HL-60/S4 (cell line): ENCODE data around the gene UBE2D2.

ENCODE experiments used
- in situ Hi-C: fragments of 300-500 bp; cut with MboI; formaldehyde crosslinking; loops from 2 replicates; pipeline ENCODE4 v1.14.3; 2022; ENCODE audit warnings: low sequenced_read_pairs

UBE2D2 gene

DNA sequence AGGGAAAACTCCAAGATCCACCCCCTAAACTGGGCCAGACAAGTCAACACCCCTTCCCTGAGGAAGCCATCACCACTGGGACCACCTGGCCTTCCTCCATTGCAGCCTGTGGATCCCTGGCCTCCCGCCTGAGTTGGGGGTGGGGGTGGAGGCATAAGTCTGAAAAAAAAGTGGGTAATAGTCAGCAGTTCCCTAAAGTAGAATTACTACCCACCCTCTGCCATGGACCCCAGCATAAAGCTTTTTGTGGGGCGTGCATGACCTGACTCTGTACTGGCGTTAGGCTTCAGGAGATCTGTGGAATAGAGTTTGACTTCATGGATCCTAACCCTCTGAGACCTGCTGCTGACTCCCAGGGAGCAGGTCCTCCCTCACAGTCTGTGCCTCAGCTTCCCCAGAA is 85.0 kb downstream of the UBE2D2 start:
- in situ Hi-C loops: loop anchor here (10.0 kb wide), 1 partner anchor 119 kb away; no protein-coding TSS in a partner anchor

GRCh38 chr5:139646912-139647505 is 85.9 kb downstream of the UBE2D2 start:
- in situ Hi-C loops: loop anchor here (10.0 kb wide), 1 partner anchor 118 kb away; no protein-coding TSS in a partner anchor

DNA sequence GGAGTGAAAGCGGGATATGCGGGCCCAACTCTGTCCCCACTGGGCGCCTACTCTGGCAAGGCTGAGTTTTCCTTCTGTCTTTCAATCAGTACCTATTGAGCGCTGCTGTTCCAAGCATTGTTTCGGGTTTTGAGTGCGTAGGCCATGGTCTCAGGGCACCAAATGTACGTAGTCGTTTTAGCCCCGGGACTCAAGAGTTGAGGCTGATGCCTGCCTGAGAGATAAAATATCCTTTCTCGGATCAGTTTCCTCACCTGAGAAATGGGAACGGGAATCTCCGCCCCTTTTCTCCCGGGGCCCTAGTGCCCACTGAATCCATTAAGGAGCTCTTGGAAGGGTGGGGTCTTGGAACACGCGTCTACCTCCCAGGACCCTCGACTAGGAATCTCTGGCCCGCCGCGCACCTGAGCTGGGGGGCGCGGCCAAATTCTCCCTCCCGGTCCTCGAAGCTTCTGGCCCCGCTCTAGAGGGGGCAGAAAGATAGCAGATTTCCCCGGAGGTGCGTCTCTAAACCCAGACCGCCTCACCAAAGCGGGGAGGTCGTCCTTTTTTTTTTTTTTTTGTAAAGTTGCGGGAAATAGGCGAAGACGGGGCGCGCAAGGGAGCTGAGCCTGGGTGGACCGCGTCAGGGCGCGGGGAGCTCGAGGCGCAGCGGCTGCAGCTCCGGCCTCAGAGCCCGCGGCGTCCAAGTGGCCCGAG is 86.5 kb downstream of the UBE2D2 start:
- in situ Hi-C loops: loop anchor here (10.0 kb wide), 1 partner anchor 117 kb away; no protein-coding TSS in a partner anchor

DNA sequence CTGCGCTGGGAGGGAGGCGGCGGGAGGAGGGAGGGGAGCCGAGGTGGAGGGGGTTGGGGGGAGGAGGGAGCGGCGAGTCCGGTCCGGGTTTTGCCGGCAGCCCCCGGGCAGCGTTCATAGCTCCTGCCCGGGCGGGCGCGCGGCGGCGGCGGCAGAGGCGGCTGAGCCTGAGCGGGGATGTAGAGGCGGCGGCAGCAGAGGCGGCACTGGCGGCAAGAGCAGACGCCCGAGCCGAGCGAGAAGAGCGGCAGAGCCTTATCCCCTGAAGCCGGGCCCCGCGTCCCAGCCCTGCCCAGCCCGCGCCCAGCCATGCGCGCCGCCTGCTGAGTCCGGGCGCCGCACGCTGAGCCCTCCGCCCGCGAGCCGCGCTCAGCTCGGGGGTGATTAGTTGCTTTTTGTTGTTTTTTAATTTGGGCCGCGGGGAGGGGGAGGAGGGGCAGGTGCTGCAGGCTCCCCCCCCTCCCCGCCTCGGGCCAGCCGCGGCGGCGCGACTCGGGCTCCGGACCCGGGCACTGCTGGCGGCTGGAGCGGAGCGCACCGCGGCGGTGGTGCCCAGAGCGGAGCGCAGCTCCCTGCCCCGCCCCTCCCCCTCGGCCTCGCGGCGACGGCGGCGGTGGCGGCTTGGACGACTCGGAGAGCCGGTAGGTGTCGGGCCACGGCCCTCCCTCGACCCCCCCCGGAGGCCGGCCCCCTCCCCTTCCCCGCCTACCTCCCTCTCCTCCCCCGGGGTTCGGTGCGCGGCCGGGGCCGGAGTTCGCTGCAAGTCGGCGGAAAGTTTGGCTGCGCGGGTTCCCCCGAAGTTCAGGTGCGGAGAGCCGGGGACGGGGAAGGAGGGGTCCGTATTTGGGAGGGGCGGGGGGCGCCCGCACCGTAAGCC is 87.3 kb downstream of the UBE2D2 start, which contains the start of gene CXXC5:
Gene CXXC5, plus strand, starts transcription at position 145 of the 877 bp plus-strand sequence. CDS start 32,175 bp downstream, outside the sequence.
- in situ Hi-C loops: loop anchor here (10.0 kb wide), 1 partner anchor 116 kb away; no protein-coding TSS in a partner anchor

GRCh38 chr5:139649082-139649991 is 88.2 kb downstream of the UBE2D2 start:
- in situ Hi-C loops: loop anchor here (10.0 kb wide), 1 partner anchor 115 kb away; no protein-coding TSS in a partner anchor

GRCh38 chr5:139650031-139650688 is 89.0 kb downstream of the UBE2D2 start:
- in situ Hi-C loops: no loop called here

DNA sequence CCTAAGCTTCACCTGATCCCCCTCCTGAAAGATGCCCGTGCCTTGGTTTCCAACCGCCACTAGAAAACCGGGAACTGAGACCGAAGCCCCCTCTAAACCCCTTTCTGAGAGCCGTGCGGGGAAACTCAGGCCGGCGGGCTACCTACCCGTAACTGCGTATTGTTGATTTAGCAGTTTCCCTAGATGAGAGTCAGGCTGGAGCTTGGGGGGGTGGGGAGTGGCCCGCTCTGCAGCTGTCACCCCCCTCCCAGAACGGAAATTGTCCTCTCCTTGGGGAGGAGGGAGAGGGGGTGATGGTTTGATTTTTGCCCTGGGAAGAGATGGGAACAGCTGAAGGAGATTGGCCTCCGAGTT is 89.5 kb downstream of the UBE2D2 start:
- in situ Hi-C loops: no loop called here

DNA sequence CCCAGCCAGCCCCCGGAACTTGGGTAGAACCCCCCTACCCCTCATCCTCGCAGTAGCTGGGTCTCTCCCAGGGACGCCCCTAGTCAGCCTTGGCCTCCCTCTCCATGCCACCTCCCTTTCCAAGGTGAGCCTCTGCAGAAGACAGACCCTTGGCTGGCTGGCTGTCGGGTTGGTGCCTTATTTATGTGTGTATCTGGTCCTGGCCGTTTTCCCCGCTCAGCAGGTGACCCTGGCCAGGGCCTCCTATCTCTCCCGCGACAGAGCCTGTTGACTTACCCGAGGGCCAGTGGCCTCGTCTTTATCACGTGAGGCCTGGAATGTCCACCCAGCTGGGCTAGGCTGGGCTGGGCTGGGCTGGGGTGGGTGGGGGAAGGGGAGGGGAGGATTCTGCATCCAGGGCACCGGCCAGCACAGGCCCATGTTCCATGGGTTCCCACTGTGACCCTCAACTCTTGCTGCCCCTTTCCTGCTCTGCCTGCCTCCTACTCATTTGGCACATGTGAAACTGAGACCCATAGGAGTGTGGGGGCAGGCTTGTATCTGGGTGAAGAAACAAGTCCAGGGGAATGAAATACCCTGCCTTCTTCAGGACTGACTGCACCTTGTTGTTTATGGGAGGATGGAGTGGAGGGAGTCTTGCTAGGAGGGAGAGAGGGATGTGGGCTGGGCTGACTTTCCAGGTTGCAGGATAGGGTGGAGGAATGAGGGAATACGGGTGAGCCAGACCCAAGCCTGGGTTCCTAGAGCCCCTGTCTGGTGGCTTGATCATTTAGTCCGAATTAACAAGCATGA is 90.1 kb downstream of the UBE2D2 start:
- in situ Hi-C loops: no loop called here

DNA sequence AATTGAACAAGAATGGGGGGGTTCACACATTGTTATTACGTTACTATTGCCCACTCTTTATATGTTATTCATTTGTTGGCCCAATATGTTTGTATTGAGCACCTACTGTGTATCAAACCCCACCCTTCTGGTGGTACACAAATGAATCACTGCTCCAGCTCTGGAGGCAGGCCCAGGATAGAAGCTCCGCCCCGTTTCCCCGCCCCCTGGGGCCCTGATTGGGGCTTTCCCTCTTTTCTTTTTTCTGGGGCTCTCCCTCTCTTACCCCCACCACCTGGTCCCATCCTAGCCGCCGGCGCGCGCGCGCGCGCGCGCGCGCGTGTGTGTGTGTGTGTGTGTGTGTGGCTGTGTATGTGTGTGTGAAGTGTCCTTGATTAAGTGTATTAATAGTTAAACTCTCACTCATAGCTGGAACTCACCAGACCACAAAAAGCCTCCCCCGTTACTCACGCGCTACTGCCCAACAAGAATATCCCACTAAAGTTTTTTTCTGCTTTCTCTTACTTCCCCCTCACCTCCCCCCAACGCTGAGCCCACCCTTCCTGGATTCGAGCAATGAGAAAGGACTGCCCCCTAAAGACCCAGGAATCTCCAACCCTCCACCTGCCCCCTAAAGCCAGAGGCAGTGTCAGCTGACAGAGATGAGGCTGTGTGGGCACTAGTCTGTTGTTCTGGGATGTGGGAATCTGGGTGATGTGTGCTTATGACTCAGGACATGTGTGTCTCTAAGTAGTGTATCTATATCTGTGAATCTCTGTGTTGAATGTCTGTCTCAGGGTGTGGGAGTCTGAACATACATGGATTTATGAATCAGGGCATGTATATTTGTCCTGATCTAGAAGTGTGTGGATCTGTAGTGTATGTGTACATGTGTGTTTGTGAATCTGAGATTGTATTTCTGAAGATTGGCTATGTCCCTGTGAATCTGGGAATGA is 91.0 kb downstream of the UBE2D2 start:
- in situ Hi-C loops: no loop called here

DNA sequence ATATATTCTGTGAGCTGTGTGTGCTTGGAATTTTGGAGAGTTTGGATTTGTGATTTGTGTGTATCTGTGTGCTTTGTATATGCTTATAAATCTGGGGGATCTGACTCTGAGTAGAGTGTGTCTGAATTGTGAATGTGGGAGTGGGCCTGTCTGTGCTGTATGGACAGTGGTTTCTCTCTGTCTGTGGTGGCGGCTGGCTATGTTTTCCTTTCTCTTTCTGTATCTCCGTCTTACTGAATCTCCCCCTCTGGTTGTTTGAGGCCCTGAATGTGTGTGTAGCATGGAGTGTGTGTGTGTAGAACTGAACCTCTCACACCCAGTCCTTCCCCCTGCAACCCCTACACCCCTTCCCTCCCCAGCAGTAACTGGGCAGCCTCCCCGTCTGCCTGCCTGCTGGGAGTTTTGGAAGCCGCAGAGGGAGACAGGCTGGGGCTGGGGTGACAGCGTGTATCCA is 91.7 kb downstream of the UBE2D2 start:
- in situ Hi-C loops: no loop called here

DNA sequence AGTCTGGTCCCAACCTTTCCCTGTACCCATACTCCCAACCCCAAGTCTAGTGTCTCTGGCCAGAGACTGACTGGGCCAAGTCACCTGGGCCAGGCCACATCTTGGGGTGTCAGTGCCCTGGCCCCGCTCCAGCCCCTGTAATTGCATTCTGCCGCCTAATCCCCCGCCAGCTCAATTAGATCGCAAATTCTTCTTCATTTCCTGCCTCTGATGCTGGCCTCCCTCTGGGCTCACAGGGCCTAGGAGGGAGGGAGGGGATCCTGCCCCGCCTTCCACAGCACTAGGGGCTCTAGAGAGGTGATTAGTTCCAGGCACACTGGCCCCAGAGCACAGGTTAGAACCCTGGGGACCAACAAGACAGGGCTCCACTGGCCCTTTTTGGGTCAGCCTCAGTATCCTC is 92.5 kb downstream of the UBE2D2 start:
- in situ Hi-C loops: no loop called here

DNA sequence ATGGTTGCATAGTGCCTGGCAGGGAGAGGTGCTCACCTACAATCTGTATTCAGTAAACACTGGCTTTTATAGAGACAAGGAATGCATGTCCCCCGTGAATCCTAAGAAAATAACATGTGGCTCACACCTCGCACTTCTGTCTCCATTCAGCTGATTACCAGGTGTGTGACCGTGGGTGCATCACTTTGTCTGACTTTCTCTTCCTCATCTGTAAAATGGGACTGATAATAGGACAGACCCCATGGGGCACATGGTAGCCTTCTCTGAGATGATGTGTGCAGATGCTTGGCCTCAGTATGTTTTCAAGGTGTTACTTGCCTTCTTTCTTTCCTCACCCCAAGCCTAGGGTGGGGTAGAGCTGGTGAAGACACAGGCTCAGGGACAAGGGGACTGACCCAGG is 93.3 kb downstream of the UBE2D2 start:
- in situ Hi-C loops: no loop called here

- in situ Hi-C loops: no loop called here
These were observed 93.8 kb downstream of the UBE2D2 start for GRCh38 chr5:139654871-139655491.

DNA sequence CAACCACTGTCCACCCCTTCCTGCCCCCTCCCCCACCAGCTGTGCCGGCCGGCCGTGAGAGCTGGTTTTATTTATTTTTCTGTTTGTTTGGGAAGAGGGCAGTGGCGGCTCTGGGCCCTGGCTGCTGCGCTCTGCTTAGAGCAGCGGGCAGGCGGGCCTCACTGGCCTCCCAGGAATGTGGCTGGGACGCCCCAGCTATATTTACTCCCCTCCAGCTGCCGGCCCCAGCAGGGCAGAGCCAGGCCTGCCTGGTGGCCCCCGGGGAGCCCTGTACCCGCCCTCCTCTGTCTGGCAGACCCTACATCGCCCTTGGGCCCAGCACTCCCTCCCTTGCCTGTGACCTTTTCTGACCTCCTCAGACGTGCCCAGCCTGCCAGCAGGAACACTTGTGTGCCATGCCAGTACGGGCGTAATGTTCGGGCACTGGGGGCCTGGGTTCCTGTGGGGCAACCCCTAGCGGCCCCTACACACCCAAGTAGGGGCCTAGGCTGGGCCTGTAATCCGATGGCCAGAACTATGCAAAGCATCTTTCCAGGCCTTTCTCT is 94.7 kb downstream of the UBE2D2 start:
- in situ Hi-C loops: no loop called here

DNA sequence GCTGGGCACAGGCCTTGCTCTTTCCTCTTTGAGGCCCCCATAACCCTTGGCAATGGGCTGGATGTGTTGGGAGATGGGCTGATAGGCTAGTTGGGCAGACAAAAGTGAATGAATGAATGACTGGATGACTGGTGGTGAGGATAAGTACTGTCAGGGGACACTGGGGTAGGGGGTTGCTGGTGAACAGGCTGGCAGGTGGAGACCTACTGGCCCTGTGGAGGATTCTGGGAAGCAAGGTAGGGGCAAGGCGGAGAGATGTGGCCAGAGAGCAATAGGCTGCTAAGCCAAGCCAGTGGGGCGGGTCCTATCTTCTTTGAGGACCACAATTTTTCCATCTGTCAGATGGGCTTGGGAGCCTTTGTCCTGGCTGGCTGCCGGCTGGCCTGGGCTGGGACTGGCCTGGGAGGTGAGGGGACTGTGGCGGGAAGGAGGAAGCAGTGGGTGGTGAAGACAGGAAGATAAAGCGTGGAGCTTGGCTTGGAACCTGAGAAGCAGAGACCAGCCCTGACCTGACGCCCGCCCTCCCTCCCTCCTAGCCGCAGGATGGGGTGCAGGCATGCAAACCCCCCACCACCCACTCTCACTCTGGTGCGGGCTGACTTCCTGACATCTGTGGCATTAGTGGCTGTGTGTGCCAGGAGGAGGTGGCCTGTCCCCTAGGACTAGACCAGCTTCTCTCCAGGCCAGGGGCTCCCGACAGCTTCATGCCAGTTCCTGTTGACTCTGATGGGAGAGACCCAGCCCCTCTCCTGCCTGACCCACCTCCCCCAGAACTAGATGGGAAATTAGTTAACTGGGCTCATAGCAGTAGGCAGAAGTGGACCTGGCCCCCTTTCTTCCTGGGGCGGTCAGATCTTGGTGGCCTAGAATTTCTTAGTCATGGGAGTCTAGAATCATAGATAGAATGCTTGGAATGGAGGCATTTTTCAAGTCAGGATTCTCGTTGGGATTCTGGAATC is 96.5 kb downstream of the UBE2D2 start:
- in situ Hi-C loops: no loop called here

- in situ Hi-C loops: no loop called here
These were observed 97.4 kb downstream of the UBE2D2 start for GRCh38 chr5:139658501-139658927.
